ENCODE measurements around the gene AKNA.

DNA sequence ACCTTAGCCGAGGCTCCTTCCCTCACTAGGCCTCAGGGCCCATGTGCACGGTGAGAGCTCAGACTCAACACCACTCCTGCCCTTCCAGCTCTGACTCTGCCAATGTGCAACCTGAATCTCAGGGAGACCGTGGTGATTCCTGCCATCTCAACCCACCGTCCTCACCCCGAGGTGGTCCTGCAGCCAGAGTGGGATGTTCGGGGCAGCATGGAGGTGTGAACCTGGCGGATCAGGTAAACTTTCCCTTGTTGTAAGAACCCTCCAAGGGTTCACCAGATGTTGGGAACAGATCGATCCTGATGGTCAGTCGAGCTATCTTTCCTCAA lies 538 bp upstream of the AKNA start:
- TF ChIP-seq CTCF (IDR thresholded peaks at IDR 0.05): no peak
- TF ChIP-seq POLR2A (IDR thresholded peaks at IDR 0.05): no peak
